ENCODE measurements around the gene RILPL1.

GRCh38 chr12:123478069-123478468 is 55.5 kb downstream of the RILPL1 start:
- TF ChIP-seq, protein P1, sequence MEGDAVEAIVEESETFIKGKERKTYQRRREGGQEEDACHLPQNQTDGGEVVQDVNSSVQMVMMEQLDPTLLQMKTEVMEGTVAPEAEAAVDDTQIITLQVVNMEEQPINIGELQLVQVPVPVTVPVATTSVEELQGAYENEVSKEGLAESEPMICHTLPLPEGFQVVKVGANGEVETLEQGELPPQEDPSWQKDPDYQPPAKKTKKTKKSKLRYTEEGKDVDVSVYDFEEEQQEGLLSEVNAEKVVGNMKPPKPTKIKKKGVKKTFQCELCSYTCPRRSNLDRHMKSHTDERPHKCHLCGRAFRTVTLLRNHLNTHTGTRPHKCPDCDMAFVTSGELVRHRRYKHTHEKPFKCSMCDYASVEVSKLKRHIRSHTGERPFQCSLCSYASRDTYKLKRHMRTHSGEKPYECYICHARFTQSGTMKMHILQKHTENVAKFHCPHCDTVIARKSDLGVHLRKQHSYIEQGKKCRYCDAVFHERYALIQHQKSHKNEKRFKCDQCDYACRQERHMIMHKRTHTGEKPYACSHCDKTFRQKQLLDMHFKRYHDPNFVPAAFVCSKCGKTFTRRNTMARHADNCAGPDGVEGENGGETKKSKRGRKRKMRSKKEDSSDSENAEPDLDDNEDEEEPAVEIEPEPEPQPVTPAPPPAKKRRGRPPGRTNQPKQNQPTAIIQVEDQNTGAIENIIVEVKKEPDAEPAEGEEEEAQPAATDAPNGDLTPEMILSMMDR (IDR thresholded peaks at IDR 0.05), result no peak
- TF ChIP-seq POLR2AphosphoS5 (IDR thresholded peaks at IDR 0.05), result no peak
- TF ChIP-seq EP300 (IDR thresholded peaks at IDR 0.05), result no peak
- no peak for TF ChIP-seq POLR2A (IDR thresholded peaks at IDR 0.05)
